K562 (cell line): ENCODE results near the gene HDAC9. TPM values are rescaled to one million over a fixed set of nuclear protein-coding genes. Genes with fewer than 3 reads are reported as not detected.

Source experiments
- ATAC-seq: fragments of 200-7000 bp; cut with Tn5 transposase; 3 replicates; pipeline ENCODE4 v1.9.1; 2020; ENCODE audit warnings: moderate library complexity
- BruUV-seq: library from RNA; stranded (reverse); fragments of 400-500 nt; replicated peaks from 2 replicates; lab custom pipeline; 2021; lab: Mats Ljungman, UMichigan
- CTCF ChIA-PET: fragments of 300-600 bp; formaldehyde crosslinking; extraction: SDS; loops from one replicate; lab custom pipeline; 2021; ENCODE audit warnings: low intra/inter-chr PET ratio; lab: Yijun Ruan, JAX
- POLR2A ChIA-PET: fragments of 300-600, 350-650 bp; sonication (Branson Sonifier 250); formaldehyde crosslinking; extraction: SDS; loops from one replicate; lab custom pipeline; 2021; ENCODE audit warnings: antibody characterized with exemption, inconsistent platforms; lab: Yijun Ruan, JAX
- DNase-seq, 4 experiments: peaks; one replicate each; pipeline versions ENCODE4 v3.0.0 to v3.0.0-alpha.2; 2011 to 2018; ENCODE audit warnings: low spot score in 3 of 4, mixed read lengths in 3 of 4; ENCODE audit errors: extremely low read depth in 1 of 4
- FAIRE-seq: peaks from 2 replicates; lab custom pipeline; 2011; peaks lifted over from hg19 to GRCh38; lab: Jason Lieb, UNC
- H2AFZ ChIP-seq: 2 replicates; pipeline ENCODE4 v1.6.0; 2011; ENCODE audit warnings: low read depth, low read length, control low read depth, inconsistent platforms
- H3K27ac ChIP-seq: fragments of 200-600 bp; 3 replicates; pipeline ENCODE4 v1.8.0; 2011; ENCODE audit warnings: low read depth, mild to moderate bottlenecking, control low read depth, inconsistent platforms, low read length, moderate library complexity, mixed read lengths; ENCODE audit errors: extremely low read depth
- H3K27me3 ChIP-seq, 2 experiments: fragments of 300-600 bp in 1 of 2; 2 replicates in 1 of 2; 3 replicates in 1 of 2; pipeline versions ENCODE4 v1.6.0 to v1.8.0; 2011; ENCODE audit warnings: inconsistent platforms in 2 of 2, low read length in 2 of 2, mild to moderate bottlenecking in 1 of 2, mixed read lengths in 1 of 2, moderate library complexity in 1 of 2; ENCODE audit not compliant: control insufficient read depth in 2 of 2, insufficient read depth in 2 of 2
- H3K36me3 ChIP-seq: fragments of 300-600 bp; 3 replicates; pipeline ENCODE4 v1.8.0; 2011; ENCODE audit warnings: mild to moderate bottlenecking, low read length, inconsistent platforms; ENCODE audit not compliant: control insufficient read depth, insufficient read depth
- H3K4me1 ChIP-seq, 2 experiments: fragments of 200-600 bp in 1 of 2; replicated peaks in 1 of 2; 2 replicates in 1 of 2; 3 replicates in 1 of 2; pipeline versions ENCODE4 v1.5.1 to v1.8.0; 2011; ENCODE audit warnings: inconsistent platforms in 2 of 2, low read length in 2 of 2, mild to moderate bottlenecking in 1 of 2, mixed read lengths in 1 of 2, moderate library complexity in 1 of 2; ENCODE audit not compliant: control insufficient read depth in 2 of 2, insufficient read depth in 2 of 2
- H3K4me2 ChIP-seq: 2 replicates; pipeline ENCODE4 v1.6.1; 2011; ENCODE audit warnings: low read length, control low read depth, inconsistent platforms, mixed read lengths; ENCODE audit not compliant: insufficient read depth
- H3K4me3 ChIP-seq: fragments of 200-600 bp; sonication (generic), shearing (Covaris generic); 2 replicates; pipeline ENCODE4 v1.5.1; 2016; ENCODE audit warnings: control low read depth, inconsistent platforms
- H3K79me2 ChIP-seq: fragments of 200-600 bp; 3 replicates; pipeline ENCODE4 v1.8.0; 2011; ENCODE audit warnings: low read length, inconsistent platforms; ENCODE audit not compliant: control insufficient read depth, insufficient read depth
- H3K9ac ChIP-seq, 2 experiments: 2 replicates each; pipeline versions ENCODE4 v1.6.0 to v1.6.1; 2011; ENCODE audit warnings: low read depth in 2 of 2, low read length in 2 of 2, control low read depth in 1 of 2, inconsistent platforms in 1 of 2, mild to moderate bottlenecking in 1 of 2, mixed read lengths in 1 of 2; ENCODE audit not compliant: insufficient read depth in 1 of 2
- H3K9me1 ChIP-seq: one replicate; pipeline ENCODE4 v1.6.0; 2011; ENCODE audit warnings: inconsistent platforms, mild to moderate bottlenecking, low read length, moderate library complexity; ENCODE audit not compliant: control insufficient read depth, insufficient read depth
- H3K9me3 ChIP-seq: replicated peaks from 2 replicates; pipeline ENCODE4 v1.5.1; 2011; ENCODE audit warnings: low read depth, low read length, inconsistent platforms; ENCODE audit not compliant: control insufficient read depth, insufficient read depth
- H4K20me1 ChIP-seq: replicated peaks from 2 replicates; pipeline ENCODE4 v1.6.1; 2011; ENCODE audit warnings: low read length, inconsistent platforms, mixed read lengths; ENCODE audit not compliant: control insufficient read depth, insufficient read depth
- BDP1 ChIP-seq: IDR thresholded peaks from 3 replicates; pipeline ENCODE4 v1.6.1; 2011; ENCODE audit not compliant: insufficient read length, insufficient read depth
- CEBPB ChIP-seq: fragments of 450-650 bp; IDR thresholded peaks from 2 replicates; pipeline ENCODE4 v1.6.1; 2016; ENCODE audit warnings: missing genetic modification characterization, missing compliant biosample characterization
- ESRRB ChIP-seq: fragments of 250-450 bp; sonication (Bioruptor Pico); IDR thresholded peaks from 2 replicates; pipeline ENCODE4 v1.5.0; 2020; ENCODE audit warnings: mild to moderate bottlenecking, moderate library complexity, borderline replicate concordance
- JUN ChIP-seq, 2 experiments: sonication (generic) in 1 of 2; formaldehyde crosslinking in 1 of 2; IDR thresholded peaks; 2 replicates each; pipeline versions ENCODE4 v1.6.1 to v1.8.0; 2012 to 2022; ENCODE audit warnings: borderline replicate concordance in 2 of 2, mild to moderate bottlenecking in 2 of 2, improper control_type of control experiment in 1 of 2, low read depth in 1 of 2, low read length in 1 of 2, missing genetic modification reagents in 1 of 2
- KDM1A ChIP-seq, 2 experiments: fragments of 450-650 bp; IDR thresholded peaks; 2 replicates each; pipeline ENCODE4 v1.6.1; 2016; ENCODE audit warnings: mild to moderate bottlenecking in 2 of 2
- L3MBTL2 ChIP-seq: fragments of 450-650 bp; IDR thresholded peaks from 2 replicates; pipeline ENCODE4 v1.6.1; 2016; ENCODE audit warnings: mild to moderate bottlenecking, moderate library complexity
- POLR2A ChIP-seq: fragments of 450-650 bp; conservative IDR thresholded peaks from 2 replicates; pipeline ENCODE4 v1.6.1; 2016
- POLR3G ChIP-seq: IDR thresholded peaks from 2 replicates; pipeline ENCODE4 v1.6.1; 2011; ENCODE audit not compliant: insufficient read length, insufficient replicate concordance; ENCODE audit errors: extremely low read depth
- RBM39 ChIP-seq: fragments of 200-400 bp; formaldehyde crosslinking; optimal IDR thresholded peaks from 2 replicates; pipeline ENCODE3; 2018; ENCODE audit warnings: low read depth, low read length
- TAF1 ChIP-seq: IDR thresholded peaks from 2 replicates; pipeline ENCODE4 v1.6.1; 2011; ENCODE audit warnings: mild to moderate bottlenecking, low read length, moderate library complexity; ENCODE audit not compliant: insufficient read depth, control insufficient read depth, severe bottlenecking; ENCODE audit errors: extremely low read depth
- U2AF2 ChIP-seq: fragments of 200-400 bp; formaldehyde crosslinking; optimal IDR thresholded peaks from 2 replicates; pipeline ENCODE3; 2017; ENCODE audit warnings: low read depth, mild to moderate bottlenecking, low read length
- ZEB2 ChIP-seq: fragments of 450-650 bp; IDR thresholded peaks from 2 replicates; pipeline ENCODE4 v1.6.1; 2016
- ZNF174 ChIP-seq: fragments of 250-450 bp; sonication (Bioruptor Pico); IDR thresholded peaks from 2 replicates; pipeline ENCODE4 v1.4.0; 2020; ENCODE audit warnings: mild to moderate bottlenecking
- ZNF232 ChIP-seq: sonication (generic); formaldehyde crosslinking; IDR thresholded peaks from 2 replicates; pipeline ENCODE4 v1.8.0; 2022; ENCODE audit warnings: mild to moderate bottlenecking, missing genetic modification reagents
- WGBS: fragments of 100-300 bp; shearing (Covaris generic); methylation state at CpG from one replicate; pipeline ENCODE4 v1.1.6; 2016; ENCODE audit warnings: low coverage, mixed read lengths; ENCODE audit not compliant: insufficient coverage; ENCODE audit errors: missing lambda C conversion rate; 5-methylcytosine and 5-hydroxymethylcytosine counted together
- in situ Hi-C: fragments of 300-500 bp; cut with MboI; formaldehyde crosslinking; loops from 4 replicates; pipeline ENCODE4 v1.15.0; 2018; ENCODE audit warnings: inconsistent platforms, mixed read lengths
- intact Hi-C: fragments of 100-400 bp; cut with micrococcal nuclease; formaldehyde crosslinking; loops from 2 replicates; pipeline ENCODE4 v1.14.2; 2022
- polyA plus RNA-seq, 8 experiments: library from polyadenylated mRNA; depleted of rRNA in 4 of 8; stranded (reverse) in 5 of 8; unstranded in 3 of 8; fragments of >200 nt; fragmentation: Nextera tagmentation in 2 of 8; fragmentation: Illumina TruSeq in 1 of 8; extraction: Ambion mirVana in 2 of 8; extraction: Trizol in 1 of 8; gene quantifications; 2 replicates each; pipeline versions ENCODE4 v1.2.1 to v1.2.3, GENCODE V29; 2011 to 2014; ENCODE audit warnings: inconsistent platforms in 1 of 8, missing spikeins in 1 of 8
- total RNA-seq, 7 experiments: library from RNA; depleted of rRNA in 6 of 7; stranded (reverse); fragments of >200 nt in 6 of 7; fragmentation: Illumina TruSeq in 2 of 7; extraction: Trizol in 2 of 7; gene quantifications; 2 replicates each; pipeline versions ENCODE4 v1.2.1 to v1.2.3, GENCODE V29; 2011 to 2021; ENCODE audit warnings: low replicate concordance in 1 of 7
- TF ChIP-seq, protein P1 (sequence below): fragments of 450-650 bp; formaldehyde crosslinking; IDR thresholded peaks from 2 replicates; pipeline ENCODE4 v1.4.0; 2020; ENCODE audit warnings: mild to moderate bottlenecking, mixed read lengths

HDAC9 gene
- total and polyA plus RNA-seq, 9 of the 15 experiments (the other 6 are each of a cell fraction or from before 2014, with no cell fraction given) = 0.08 to 0.91 (median 0.33) TPM

DNA sequence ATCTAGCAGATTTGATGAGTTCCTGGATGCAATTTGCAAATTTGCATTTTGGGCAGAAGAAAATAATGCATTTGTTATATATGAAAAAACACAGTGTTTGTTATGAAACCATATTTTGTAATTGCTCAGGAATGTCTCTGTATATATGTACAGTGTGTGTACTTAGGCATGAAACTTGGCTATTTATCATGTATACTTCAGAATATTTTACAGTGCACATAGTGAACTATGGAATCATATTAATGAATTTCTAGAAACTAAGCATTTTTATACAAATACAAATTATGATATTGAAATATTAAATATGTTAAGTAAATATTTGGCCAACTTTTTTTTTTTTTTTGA lies 514.4 kb downstream of the HDAC9 start:
- TF ChIP-seq POLR2A (no peak), ZEB2 (no peak), KDM1A (IDR thresholded peaks at IDR 0.05) (no peak)
- TF ChIP-seq, all 486 proteins: peak for 0
- ATAC-seq = no peak
- no TSS peak for BruUV-seq

DNA sequence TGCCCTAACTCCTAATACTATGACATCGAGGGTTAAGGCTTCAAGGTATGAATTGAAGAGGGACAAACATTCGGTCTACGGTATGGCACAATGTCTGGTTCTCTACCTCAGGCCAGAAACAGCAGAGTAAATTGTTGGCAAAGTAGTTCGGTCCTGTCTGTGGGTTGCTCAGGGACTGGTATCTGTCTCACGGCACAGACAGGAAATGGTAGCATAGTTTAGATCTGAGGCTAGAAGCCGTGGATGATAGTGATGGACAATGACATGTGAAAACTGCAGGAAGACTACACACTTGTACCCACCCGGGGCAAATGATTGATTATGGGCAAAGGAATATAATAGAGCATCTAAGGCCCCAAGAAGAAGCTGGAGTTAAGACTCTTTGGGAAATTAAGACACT lies 515.7 kb downstream of the HDAC9 start:
- H4K20me1 ChIP-seq = no peaks in the 10 kb centered on the region
- no peak for ATAC-seq
- no peak overlapping the region for H3K9ac ChIP-seq
- no peak overlapping the region for H2AFZ ChIP-seq
- no peaks in the 10 kb centered on the region for H3K9me1 ChIP-seq
- BruUV-seq = no TSS peak
- H3K36me3 ChIP-seq = no peaks in the 10 kb centered on the region
- no peak overlapping the region for H3K27ac ChIP-seq
- POLR2A ChIA-PET = no interaction called here
- no peak overlapping the region for H3K4me3 ChIP-seq
- in situ Hi-C loops (no loop called here), intact Hi-C loops (no loop called here)
- FAIRE-seq = no peak
- no peaks in the 10 kb centered on the region for H3K4me1 ChIP-seq
- no peak overlapping the region for H3K4me2 ChIP-seq
- H3K27me3 ChIP-seq = no peaks in the 10 kb centered on the region
- no peaks in the 10 kb centered on the region for H3K79me2 ChIP-seq
- no peaks in the 10 kb centered on the region for H3K9me3 ChIP-seq
- WGBS = 1% methylated on average over 7 of the region's 7 CpGs
- CTCF ChIA-PET = no interaction called here
- no peak for DNase-seq
- TF ChIP-seq POLR3G (no peak), JUN (IDR thresholded peaks at IDR 0.05; ENCODE audit: borderline replicate concordance, low read depth, low read length) (no peak), JUN (CRISPR knock-in tag; IDR thresholded peaks at IDR 0.05; ENCODE audit: borderline replicate concordance) (no peak), ESRRB (CRISPR knock-in tag) (no peak), ZNF232 (no peak), U2AF2 (no peak), ZNF174 (CRISPR knock-in tag) (no peak), BDP1 (no peak), L3MBTL2 (no peak), CEBPB (tag) (no peak), RBM39 (no peak), TAF1 (no peak)
- TF ChIP-seq, protein P1, sequence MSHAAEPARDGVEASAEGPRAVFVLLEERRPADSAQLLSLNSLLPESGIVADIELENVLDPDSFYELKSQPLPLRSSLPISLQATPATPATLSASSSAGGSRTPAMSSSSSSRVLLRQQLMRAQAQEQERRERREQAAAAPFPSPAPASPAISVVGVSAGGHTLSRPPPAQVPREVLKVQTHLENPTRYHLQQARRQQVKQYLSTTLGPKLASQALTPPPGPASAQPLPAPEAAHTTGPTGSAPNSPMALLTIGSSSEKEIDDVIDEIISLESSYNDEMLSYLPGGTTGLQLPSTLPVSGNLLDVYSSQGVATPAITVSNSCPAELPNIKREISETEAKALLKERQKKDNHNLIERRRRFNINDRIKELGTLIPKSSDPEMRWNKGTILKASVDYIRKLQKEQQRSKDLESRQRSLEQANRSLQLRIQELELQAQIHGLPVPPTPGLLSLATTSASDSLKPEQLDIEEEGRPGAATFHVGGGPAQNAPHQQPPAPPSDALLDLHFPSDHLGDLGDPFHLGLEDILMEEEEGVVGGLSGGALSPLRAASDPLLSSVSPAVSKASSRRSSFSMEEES = no peak

More for the DNA sequence above, 514.4 kb downstream of the HDAC9 start:
- no peak for DNase-seq
- no peaks in the 10 kb centered on the region for H4K20me1 ChIP-seq
- no peaks in the 10 kb centered on the region for H3K27me3 ChIP-seq
- intact Hi-C loops (no loop called here), in situ Hi-C loops (no loop called here)
- no peak overlapping the region for H3K9ac ChIP-seq
- ChIA-PET POLR2A (no interaction called here), CTCF (no interaction called here)
- H3K4me3 ChIP-seq = no peak overlapping the region
- H3K4me1 ChIP-seq = no peaks in the 10 kb centered on the region
- no peaks in the 10 kb centered on the region for H3K9me3 ChIP-seq
- no peaks in the 10 kb centered on the region for H3K9me1 ChIP-seq
- no peak overlapping the region for H3K27ac ChIP-seq
- FAIRE-seq = no peak
- no peaks in the 10 kb centered on the region for H3K79me2 ChIP-seq
- no peaks in the 10 kb centered on the region for H3K36me3 ChIP-seq
- no peak overlapping the region for H2AFZ ChIP-seq
- H3K4me2 ChIP-seq = no peak overlapping the region
